IMR-90 (cell line): ENCODE results near the gene PPP4C. TPM values are rescaled to one million over a fixed set of nuclear protein-coding genes. Genes with fewer than 3 reads are reported as not detected.

Experiments used
- ATAC-seq: fragments of 200-7000 bp; cut with Tn5 transposase; 2 replicates; pipeline ENCODE4 v1.9.1; 2020; ENCODE audit warnings: low read depth, mild to moderate bottlenecking, moderate library complexity
- BruUV-seq: library from RNA; stranded (reverse); fragments of 400-500 nt; replicated peaks from 2 replicates; lab custom pipeline; 2021; lab: Mats Ljungman, UMichigan
- CTCF ChIA-PET: fragments of 300-600 bp; formaldehyde crosslinking; extraction: SDS; loops from one replicate; lab custom pipeline; 2021; ENCODE audit warnings: antibody characterized with exemption; lab: Yijun Ruan, JAX
- POLR2A ChIA-PET: fragments of 300-600 bp; sonication (Branson Sonifier 250); formaldehyde crosslinking; loops from one replicate; lab custom pipeline; 2022; ENCODE audit warnings: antibody characterized with exemption; ENCODE audit not compliant: unreplicated experiment; lab: Charles Lee
- DNase-seq: peaks from one replicate; pipeline ENCODE4 v3.0.0; 2013
- H2AFZ ChIP-seq: replicated peaks from 2 replicates; pipeline ENCODE3; 2013; ENCODE audit warnings: low read length, mild to moderate bottlenecking; ENCODE audit not compliant: poor library complexity
- H2AK5ac ChIP-seq: 2 replicates; pipeline ENCODE4 v1.6.1; 2013; ENCODE audit warnings: low read depth, low read length, inconsistent platforms
- H2AK9ac ChIP-seq: replicated peaks from 2 replicates; pipeline ENCODE3; 2013; ENCODE audit warnings: mild to moderate bottlenecking, low read depth, low read length, moderate library complexity; ENCODE audit not compliant: poor library complexity
- H2BK120ac ChIP-seq: 2 replicates; pipeline ENCODE4 v1.6.1; 2013; ENCODE audit warnings: low read depth, low read length, inconsistent platforms
- H2BK15ac ChIP-seq: 3 replicates; pipeline ENCODE4 v1.6.1; 2013; ENCODE audit warnings: low read depth, low read length, inconsistent platforms
- H2BK20ac ChIP-seq: 2 replicates; pipeline ENCODE4 v1.6.1; 2013; ENCODE audit warnings: low read depth, mild to moderate bottlenecking, inconsistent platforms, low read length, moderate library complexity
- H2BK5ac ChIP-seq: 2 replicates; pipeline ENCODE4 v1.6.1; 2013; ENCODE audit warnings: mild to moderate bottlenecking, low read depth, low read length, inconsistent platforms; ENCODE audit not compliant: poor library complexity, severe bottlenecking
- H3K14ac ChIP-seq: replicated peaks from 2 replicates; pipeline ENCODE4 v1.6.1; 2013; ENCODE audit warnings: low read depth, low read length, inconsistent platforms
- H3K18ac ChIP-seq: 2 replicates; pipeline ENCODE4 v1.6.1; 2013; ENCODE audit warnings: low read depth, low read length, control low read depth
- H3K23ac ChIP-seq: 2 replicates; pipeline ENCODE4 v1.6.1; 2013; ENCODE audit warnings: low read depth, low read length, inconsistent platforms
- H3K27ac ChIP-seq: 2 replicates; pipeline ENCODE4 v1.5.1; 2013; ENCODE audit warnings: mild to moderate bottlenecking, control low read depth, low read length; ENCODE audit not compliant: insufficient read depth
- H3K27me3 ChIP-seq: 2 replicates; pipeline ENCODE4 v1.6.1; 2013; ENCODE audit warnings: low read length; ENCODE audit not compliant: control insufficient read depth, insufficient read depth
- H3K36me3 ChIP-seq: 2 replicates; pipeline ENCODE4 v1.6.1; 2013; ENCODE audit warnings: low read length, mixed read lengths; ENCODE audit not compliant: control insufficient read depth, insufficient read depth
- H3K4ac ChIP-seq: 2 replicates; pipeline ENCODE4 v1.6.1; 2013; ENCODE audit warnings: low read depth, low read length, inconsistent platforms
- H3K4me1 ChIP-seq: 2 replicates; pipeline ENCODE4 v1.6.1; 2013; ENCODE audit warnings: low read length, mixed read lengths; ENCODE audit not compliant: control insufficient read depth, insufficient read depth
- H3K4me2 ChIP-seq: 2 replicates; pipeline ENCODE4 v1.6.1; 2013; ENCODE audit warnings: low read depth, mild to moderate bottlenecking, control low read depth, low read length, moderate library complexity
- H3K4me3 ChIP-seq: 2 replicates; pipeline ENCODE4 v1.5.1; 2013; ENCODE audit warnings: low read depth, mild to moderate bottlenecking, control low read depth, low read length, moderate library complexity; ENCODE audit not compliant: insufficient read depth
- H3K56ac ChIP-seq: 2 replicates; pipeline ENCODE4 v1.6.1; 2013; ENCODE audit warnings: low read length, inconsistent platforms; ENCODE audit not compliant: insufficient read depth; ENCODE audit errors: extremely low read depth
- H3K79me1 ChIP-seq, 2 experiments: 2 replicates each; pipeline ENCODE4 v1.6.1; 2013; ENCODE audit warnings: low read length in 2 of 2, inconsistent platforms in 1 of 2, low read depth in 1 of 2
- H3K9ac ChIP-seq: 2 replicates; pipeline ENCODE4 v1.6.1; 2013; ENCODE audit warnings: low read depth, low read length, control low read depth
- H3K9me1 ChIP-seq: 2 replicates; pipeline ENCODE4 v1.6.1; 2013; ENCODE audit warnings: low read length, inconsistent platforms; ENCODE audit not compliant: insufficient read depth
- H3K9me3 ChIP-seq: 2 replicates; pipeline ENCODE4 v1.6.1; 2013; ENCODE audit warnings: low read length; ENCODE audit not compliant: control insufficient read depth, insufficient read depth
- H4K20me1 ChIP-seq: 2 replicates; pipeline ENCODE4 v1.6.1; 2013; ENCODE audit warnings: low read length, inconsistent platforms; ENCODE audit not compliant: insufficient read depth
- H4K5ac ChIP-seq: 2 replicates; pipeline ENCODE4 v1.6.1; 2013; ENCODE audit warnings: mild to moderate bottlenecking, low read depth, low read length, control low read depth
- H4K8ac ChIP-seq, 2 experiments: 2 replicates each; pipeline ENCODE4 v1.6.1; 2013; ENCODE audit warnings: low read depth in 2 of 2, low read length in 2 of 2, control low read depth in 1 of 2, inconsistent platforms in 1 of 2
- H4K91ac ChIP-seq: 2 replicates; pipeline ENCODE4 v1.6.1; 2013; ENCODE audit warnings: low read depth, low read length, inconsistent platforms; ENCODE audit not compliant: insufficient read depth
- BHLHE40 ChIP-seq: fragments of 150-350 bp; IDR thresholded peaks from 2 replicates; pipeline ENCODE4 v1.6.1; 2016; ENCODE audit warnings: mild to moderate bottlenecking, low read depth, low read length
- CEBPB ChIP-seq: IDR thresholded peaks from 2 replicates; pipeline ENCODE4 v1.6.1; 2012; ENCODE audit warnings: low read depth, low read length, improper control_type of control experiment
- CHD1 ChIP-seq: IDR thresholded peaks from 2 replicates; pipeline ENCODE4 v1.6.1; 2012; ENCODE audit warnings: low read depth, low read length, improper control_type of control experiment
- FOS ChIP-seq: fragments of 150-350 bp; IDR thresholded peaks from 2 replicates; pipeline ENCODE4 v1.6.1; 2016; ENCODE audit warnings: low read depth, low read length
- MAFK ChIP-seq: IDR thresholded peaks from 2 replicates; pipeline ENCODE4 v1.6.1; 2012; ENCODE audit warnings: low read depth, low read length, improper control_type of control experiment
- MAZ ChIP-seq: IDR thresholded peaks from 2 replicates; pipeline ENCODE4 v1.6.1; 2012; ENCODE audit warnings: low read depth, mild to moderate bottlenecking, low read length, improper control_type of control experiment, moderate library complexity, borderline replicate concordance
- MXI1 ChIP-seq: IDR thresholded peaks from 2 replicates; pipeline ENCODE4 v1.6.1; 2012; ENCODE audit warnings: low read depth, mild to moderate bottlenecking, low read length, moderate library complexity, borderline replicate concordance
- NFE2L2 ChIP-seq: fragments of 150-350 bp; IDR thresholded peaks from 2 replicates; pipeline ENCODE4 v1.6.1; 2016; ENCODE audit warnings: low read depth, mild to moderate bottlenecking, low read length
- POLR2A ChIP-seq: IDR thresholded peaks from 2 replicates; pipeline ENCODE4 v1.6.1; 2012; ENCODE audit warnings: mild to moderate bottlenecking, low read depth, low read length
- RAD21 ChIP-seq: IDR thresholded peaks from 2 replicates; pipeline ENCODE4 v1.6.1; 2012; ENCODE audit warnings: low read length, improper control_type of control experiment
- RCOR1 ChIP-seq: IDR thresholded peaks from 2 replicates; pipeline ENCODE4 v1.6.1; 2012; ENCODE audit warnings: mild to moderate bottlenecking, low read length, improper control_type of control experiment; ENCODE audit not compliant: insufficient replicate concordance
- RFX5 ChIP-seq: IDR thresholded peaks from 2 replicates; pipeline ENCODE4 v1.8.0; 2012; ENCODE audit warnings: low read depth, mild to moderate bottlenecking, low read length, moderate library complexity
- SMC3 ChIP-seq: fragments of 150-350 bp; IDR thresholded peaks from 2 replicates; pipeline ENCODE4 v1.6.1; 2016; ENCODE audit warnings: low read depth, mild to moderate bottlenecking, antibody characterized with exemption, low read length, moderate library complexity
- WGBS, 2 experiments: methylation state at CpG; one replicate each; pipeline versions ENCODE4 v1.1.5 to v1.1.7; 2013; ENCODE audit warnings: missing lambda C conversion rate in 2 of 2; ENCODE audit not compliant: insufficient read length in 1 of 2; ENCODE audit errors: extremely low coverage in 2 of 2; 5-methylcytosine and 5-hydroxymethylcytosine counted together
- dilution Hi-C: fragments of 300-500 bp; cut with HindIII; formaldehyde crosslinking; loops from one replicate; pipeline ENCODE4 v1.14.3; 2018; ENCODE audit warnings: low sequenced_read_pairs; ENCODE audit not compliant: unreplicated experiment
- in situ Hi-C: fragments of 300-500 bp; cut with MboI; formaldehyde crosslinking; loops from 3 replicates; pipeline ENCODE4 v1.14.3; 2019; ENCODE audit warnings: low sequenced_read_pairs, inconsistent platforms, mixed read lengths
- intact Hi-C: fragments of 100-400 bp; cut with micrococcal nuclease; formaldehyde crosslinking; loops from 2 replicates; pipeline ENCODE4 v1.10.0; 2022
- polyA plus RNA-seq, 3 experiments: library from polyadenylated mRNA; depleted of rRNA; stranded (reverse); fragments of >200 nt; gene quantifications; 2 replicates each; pipeline ENCODE4 v1.2.3, GENCODE V29; 2012; ENCODE audit warnings: low replicate concordance in 1 of 3
- total RNA-seq: library from RNA; depleted of rRNA; stranded (reverse); fragments of >200 nt; gene quantifications from 2 replicates; pipeline ENCODE4 v1.2.3, GENCODE V29; 2012
- TF ChIP-seq, protein P1 (sequence below): fragments of 150-350 bp; IDR thresholded peaks from 2 replicates; pipeline ENCODE4 v1.6.1; 2016; ENCODE audit warnings: low read depth, mild to moderate bottlenecking, low read length, moderate library complexity, borderline replicate concordance
- TF ChIP-seq, protein P2 (sequence below): fragments of 150-350 bp; IDR thresholded peaks from 2 replicates; pipeline ENCODE4 v1.6.1; 2017; ENCODE audit warnings: mild to moderate bottlenecking, antibody characterized with exemption, low read length, low read depth
- TF ChIP-seq, protein P3 (sequence below): conservative IDR thresholded peaks from 2 replicates; pipeline ENCODE4 v1.5.1; 2012; ENCODE audit warnings: mild to moderate bottlenecking, low read depth, low read length, improper control_type of control experiment

The PPP4C gene
- total and polyA plus RNA-seq, 2 of the 4 experiments (the other 2 are of a cell fraction) = 200 to 209 TPM

DNA sequence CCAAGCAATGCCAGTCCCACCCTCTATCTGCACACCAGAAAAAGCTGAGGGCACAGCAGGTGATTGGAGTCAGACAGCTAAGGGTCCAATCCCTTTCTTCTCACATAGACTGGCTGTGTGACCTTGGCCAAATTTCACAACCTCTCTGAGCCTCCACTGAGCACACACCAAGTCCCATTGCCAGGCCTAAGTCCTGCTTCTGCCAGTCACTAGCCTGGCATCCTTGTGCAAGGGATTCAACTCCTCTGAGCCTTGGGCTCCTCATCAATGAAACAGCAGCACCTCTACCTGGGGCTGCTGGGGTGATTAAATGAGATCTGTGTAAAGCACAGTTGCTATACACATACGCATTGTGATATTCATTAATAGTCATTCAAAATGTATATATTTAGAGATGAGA lies 29.2 kb upstream of the PPP4C start:
- H4K8ac ChIP-seq = no peak overlapping the region
- peaks cover 7% of the 10 kb centered on the region for H3K9me1 ChIP-seq
- H3K4me3 ChIP-seq = no peak overlapping the region
- no peak overlapping the region for H3K23ac ChIP-seq
- H3K79me1 ChIP-seq = peaks cover 0 to 6% of the 10 kb centered on the region in 2 experiments; a peak in 2 of 4 replicates
- no peak overlapping the region for H3K14ac ChIP-seq
- H2AK9ac ChIP-seq = no peak overlapping the region
- BruUV-seq = no TSS peak
- dilution Hi-C loops (no loop called here), in situ Hi-C loops (no loop called here), intact Hi-C loops (no loop called here)
- no peak overlapping the region for H2AK5ac ChIP-seq
- ATAC-seq = no peak
- no peak overlapping the region for H2AFZ ChIP-seq
- ChIA-PET CTCF (no interaction called here), POLR2A (no interaction called here)
- no peak overlapping the region for H4K91ac ChIP-seq
- H3K4ac ChIP-seq = no peak overlapping the region
- no peak overlapping the region for H2BK5ac ChIP-seq
- H2BK15ac ChIP-seq = no peak overlapping the region
- H2BK20ac ChIP-seq = no peak overlapping the region
- DNase-seq = no peak
- no peak overlapping the region for H2BK120ac ChIP-seq
- H3K27ac ChIP-seq = no peak overlapping the region
- H4K5ac ChIP-seq = no peak overlapping the region
- H3K9me3 ChIP-seq = no peaks in the 10 kb centered on the region
- H3K36me3 ChIP-seq = no peaks in the 10 kb centered on the region
- no CpG with 5 or more reads among the region's 1 CpG for WGBS, 2 experiments
- H4K20me1 ChIP-seq = no peaks in the 10 kb centered on the region; the same call in 1 of the 2 replicates
- TF ChIP-seq RCOR1 (no peak), BHLHE40 (no peak), NFE2L2 (no peak), RFX5 (no peak), MXI1 (no peak), CEBPB (no peak), POLR2A (no peak), RAD21 (no peak), MAZ (no peak), MAFK (no peak), CHD1 (no peak), FOS (no peak), SMC3 (no peak)
- TF ChIP-seq, protein P1, sequence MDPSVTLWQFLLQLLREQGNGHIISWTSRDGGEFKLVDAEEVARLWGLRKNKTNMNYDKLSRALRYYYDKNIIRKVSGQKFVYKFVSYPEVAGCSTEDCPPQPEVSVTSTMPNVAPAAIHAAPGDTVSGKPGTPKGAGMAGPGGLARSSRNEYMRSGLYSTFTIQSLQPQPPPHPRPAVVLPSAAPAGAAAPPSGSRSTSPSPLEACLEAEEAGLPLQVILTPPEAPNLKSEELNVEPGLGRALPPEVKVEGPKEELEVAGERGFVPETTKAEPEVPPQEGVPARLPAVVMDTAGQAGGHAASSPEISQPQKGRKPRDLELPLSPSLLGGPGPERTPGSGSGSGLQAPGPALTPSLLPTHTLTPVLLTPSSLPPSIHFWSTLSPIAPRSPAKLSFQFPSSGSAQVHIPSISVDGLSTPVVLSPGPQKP = no peak
- TF ChIP-seq, protein P2, sequence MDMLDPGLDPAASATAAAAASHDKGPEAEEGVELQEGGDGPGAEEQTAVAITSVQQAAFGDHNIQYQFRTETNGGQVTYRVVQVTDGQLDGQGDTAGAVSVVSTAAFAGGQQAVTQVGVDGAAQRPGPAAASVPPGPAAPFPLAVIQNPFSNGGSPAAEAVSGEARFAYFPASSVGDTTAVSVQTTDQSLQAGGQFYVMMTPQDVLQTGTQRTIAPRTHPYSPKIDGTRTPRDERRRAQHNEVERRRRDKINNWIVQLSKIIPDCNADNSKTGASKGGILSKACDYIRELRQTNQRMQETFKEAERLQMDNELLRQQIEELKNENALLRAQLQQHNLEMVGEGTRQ = no peak
- TF ChIP-seq, protein P3, sequence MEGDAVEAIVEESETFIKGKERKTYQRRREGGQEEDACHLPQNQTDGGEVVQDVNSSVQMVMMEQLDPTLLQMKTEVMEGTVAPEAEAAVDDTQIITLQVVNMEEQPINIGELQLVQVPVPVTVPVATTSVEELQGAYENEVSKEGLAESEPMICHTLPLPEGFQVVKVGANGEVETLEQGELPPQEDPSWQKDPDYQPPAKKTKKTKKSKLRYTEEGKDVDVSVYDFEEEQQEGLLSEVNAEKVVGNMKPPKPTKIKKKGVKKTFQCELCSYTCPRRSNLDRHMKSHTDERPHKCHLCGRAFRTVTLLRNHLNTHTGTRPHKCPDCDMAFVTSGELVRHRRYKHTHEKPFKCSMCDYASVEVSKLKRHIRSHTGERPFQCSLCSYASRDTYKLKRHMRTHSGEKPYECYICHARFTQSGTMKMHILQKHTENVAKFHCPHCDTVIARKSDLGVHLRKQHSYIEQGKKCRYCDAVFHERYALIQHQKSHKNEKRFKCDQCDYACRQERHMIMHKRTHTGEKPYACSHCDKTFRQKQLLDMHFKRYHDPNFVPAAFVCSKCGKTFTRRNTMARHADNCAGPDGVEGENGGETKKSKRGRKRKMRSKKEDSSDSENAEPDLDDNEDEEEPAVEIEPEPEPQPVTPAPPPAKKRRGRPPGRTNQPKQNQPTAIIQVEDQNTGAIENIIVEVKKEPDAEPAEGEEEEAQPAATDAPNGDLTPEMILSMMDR = no peak
- H3K56ac ChIP-seq = no peak overlapping the region
- H3K4me1 ChIP-seq = no peaks in the 10 kb centered on the region
- no peak overlapping the region for H3K18ac ChIP-seq
- no peak overlapping the region for H3K9ac ChIP-seq
- no peak overlapping the region for H3K4me2 ChIP-seq
- H3K27me3 ChIP-seq = peaks cover 2% of the 10 kb centered on the region; the same call in 1 of the 2 replicates
